ENCODE measurements around the gene PALM2AKAP2. TPM values are rescaled to one million over a fixed set of nuclear protein-coding genes. Genes with fewer than 3 reads are reported as not detected.

The PALM2AKAP2 gene
- total RNA-seq, 2 experiments from 2014 or later: not detected

- Histone ChIP-seq H4K20me1 (ENCODE audit: insufficient read depth, low read length) (no peaks in the 10 kb centered on the region), H3K4me2 (ENCODE audit: low read length) (no peak overlapping the region), H3K9me3 (ENCODE audit: low read length) (no peaks in the 10 kb centered on the region), H3K4me1 (ENCODE audit: insufficient read depth, low read length, poor library complexity, severe bottlenecking) (no peaks in the 10 kb centered on the region), H3K9me2 (ENCODE audit: insufficient read depth, low read length) (no peaks in the 10 kb centered on the region), H3K27ac (ENCODE audit: low read depth, low read length, poor library complexity, severe bottlenecking) (no peak overlapping the region), H3K4me3 (ENCODE audit: low read depth, low read length, poor library complexity, severe bottlenecking) (no peak overlapping the region), H3K36me3 (ENCODE audit: insufficient read depth, low read length) (no peaks in the 10 kb centered on the region), H2AFZ (ENCODE audit: low read length) (no peak overlapping the region), H3K79me2 (ENCODE audit: insufficient read depth, low read depth, low read length) (no peaks in the 10 kb centered on the region)
- no peak for DNase-seq (ENCODE audit: low spot score)
- POLR2A ChIA-PET: no interaction called here
- intact Hi-C loops (cut with micrococcal nuclease; ENCODE audit: unreplicated experiment): no loop called here
- CTCF ChIA-PET (ENCODE audit: unreplicated experiment): no interaction called here
- BruUV-seq (replicated peaks): no TSS peak
- TF ChIP-seq CTCF (conservative IDR thresholded peaks at IDR 0.05; ENCODE audit: low read length) (no peak), EZH2phosphoT487 (IDR thresholded peaks at IDR 0.05; ENCODE audit: borderline replicate concordance, low read depth, low read length) (no peak)
These were observed 32.3 kb downstream of the PALM2AKAP2 start for GRCh38 chr9:109812331-109812730.

- Histone ChIP-seq H3K9me3 (ENCODE audit: low read length) (no peaks in the 10 kb centered on the region), H3K27ac (ENCODE audit: low read depth, low read length, poor library complexity, severe bottlenecking) (no peak overlapping the region), H3K9me2 (ENCODE audit: insufficient read depth, low read length) (no peaks in the 10 kb centered on the region), H3K79me2 (ENCODE audit: insufficient read depth, low read depth, low read length) (no peaks in the 10 kb centered on the region), H3K4me2 (ENCODE audit: low read length) (no peak overlapping the region), H4K20me1 (ENCODE audit: insufficient read depth, low read length) (no peaks in the 10 kb centered on the region), H3K4me1 (ENCODE audit: insufficient read depth, low read length, poor library complexity, severe bottlenecking) (no peaks in the 10 kb centered on the region), H2AFZ (ENCODE audit: low read length) (no peak overlapping the region), H3K4me3 (ENCODE audit: low read depth, low read length, poor library complexity, severe bottlenecking) (no peak overlapping the region), H3K36me3 (ENCODE audit: insufficient read depth, low read length) (no peaks in the 10 kb centered on the region)
- no peak for DNase-seq (ENCODE audit: low spot score)
- no TSS peak for BruUV-seq (replicated peaks)
- TF ChIP-seq EZH2phosphoT487 (IDR thresholded peaks at IDR 0.05; ENCODE audit: borderline replicate concordance, low read depth, low read length) (no peak), CTCF (conservative IDR thresholded peaks at IDR 0.05; ENCODE audit: low read length) (no peak)
- intact Hi-C loops (cut with micrococcal nuclease; ENCODE audit: unreplicated experiment): no loop called here
- ChIA-PET CTCF (ENCODE audit: unreplicated experiment) (no interaction called here), POLR2A (interaction anchor here (0.7 kb wide), 1 partner anchor 382 kb away, joined by 3 read pairs; no protein-coding TSS in a partner anchor)
These were observed 32.9 kb downstream of the PALM2AKAP2 start for GRCh38 chr9:109812818-109813281.

GRCh38 chr9:109813303-109813702, 33.3 kb downstream of the PALM2AKAP2 start:
- H3K4me2 ChIP-seq (ENCODE audit: low read length): no peak overlapping the region
- no peak overlapping the region for H3K4me3 ChIP-seq (ENCODE audit: low read depth, low read length, poor library complexity, severe bottlenecking)
- H2AFZ ChIP-seq (ENCODE audit: low read length): no peak overlapping the region
- intact Hi-C loops (cut with micrococcal nuclease; ENCODE audit: unreplicated experiment): no loop called here
- H3K36me3 ChIP-seq (ENCODE audit: insufficient read depth, low read length): no peaks in the 10 kb centered on the region
- no TSS peak for BruUV-seq (replicated peaks)
- no peak for TF ChIP-seq EZH2phosphoT487 (IDR thresholded peaks at IDR 0.05; ENCODE audit: borderline replicate concordance, low read depth, low read length)
- TF ChIP-seq CTCF (conservative IDR thresholded peaks at IDR 0.05; ENCODE audit: low read length): no peak
- H3K79me2 ChIP-seq (ENCODE audit: insufficient read depth, low read depth, low read length): no peaks in the 10 kb centered on the region
- ChIA-PET CTCF (ENCODE audit: unreplicated experiment) (no interaction called here), POLR2A (interaction anchor here (0.7 kb wide), 1 partner anchor 381 kb away, joined by 3 read pairs; no protein-coding TSS in a partner anchor)
- H3K9me3 ChIP-seq (ENCODE audit: low read length): no peaks in the 10 kb centered on the region
- no peaks in the 10 kb centered on the region for H3K9me2 ChIP-seq (ENCODE audit: insufficient read depth, low read length)
- no peaks in the 10 kb centered on the region for H3K4me1 ChIP-seq (ENCODE audit: insufficient read depth, low read length, poor library complexity, severe bottlenecking)
- H4K20me1 ChIP-seq (ENCODE audit: insufficient read depth, low read length): no peaks in the 10 kb centered on the region
- no peak for DNase-seq (ENCODE audit: low spot score)
- no peak overlapping the region for H3K27ac ChIP-seq (ENCODE audit: low read depth, low read length, poor library complexity, severe bottlenecking)

Data from OCI-LY7 (cell line).